AG04450 (cell line): ENCODE measurements around the gene RNF8. TPM values are rescaled to one million over a fixed set of nuclear protein-coding genes. Genes with fewer than 3 reads are reported as not detected.

ENCODE experiments used
- CTCF ChIA-PET: fragments of 300-600, 350-600 bp; formaldehyde crosslinking; extraction: SDS; loops from one replicate; lab custom pipeline; 2022; ENCODE audit warnings: antibody characterized with exemption, inconsistent platforms; lab: Charles Lee
- POLR2A ChIA-PET: fragments of 350-600 bp; formaldehyde crosslinking; extraction: SDS; loops from one replicate; lab custom pipeline; 2021; ENCODE audit warnings: antibody characterized with exemption, inconsistent platforms; lab: Yijun Ruan, JAX
- DNase-seq: peaks from one replicate; pipeline ENCODE4 v3.0.0-alpha.2; 2011; ENCODE audit warnings: low read depth, low spot score
- H3K27ac ChIP-seq: one replicate; pipeline ENCODE4 v1.5.1; 2012; ENCODE audit warnings: low read depth, low read length, control low read depth
- H3K27me3 ChIP-seq: one replicate; pipeline ENCODE4 v1.6.0; 2012; ENCODE audit warnings: low read length; ENCODE audit not compliant: control insufficient read depth, insufficient read depth
- H3K4me3 ChIP-seq: 2 replicates; pipeline ENCODE4 v1.5.1; 2011; ENCODE audit warnings: mild to moderate bottlenecking, low read depth, low read length, control low read depth
- H3K9me3 ChIP-seq: 2 replicates; pipeline ENCODE4 v1.5.1; 2012; ENCODE audit warnings: low read length; ENCODE audit not compliant: control insufficient read depth, insufficient read depth
- polyA plus RNA-seq: library from polyadenylated mRNA; depleted of rRNA; stranded (reverse); fragments of >200 nt; gene quantifications from 2 replicates; pipeline ENCODE4 v1.2.3, GENCODE V29; 2011
- TF ChIP-seq, protein P1 (sequence below): IDR thresholded peaks from 2 replicates; pipeline ENCODE4 v1.5.1; 2011; ENCODE audit warnings: low read depth, low read length, control low read depth, inconsistent platforms

RNF8 gene
- polyA plus RNA-seq, 1 experiment: 26.3 TPM

- no peaks in the 10 kb centered on the region for H3K27me3 ChIP-seq
- peak within 1 kb of the TSS; percentile 90 for H3K4me3 ChIP-seq
- ChIA-PET POLR2A (interaction anchor here (0.5 to 1.0 kb wide), 6 partner anchors 12 to 231 kb away, joined by 3 to 4 read pairs (median 3); no protein-coding TSS in a partner anchor), CTCF (interaction anchor here (0.5 to 1.2 kb wide), 3 partner anchors 107 to 129 kb away, joined by 3 to 10 read pairs (median 3); no protein-coding TSS in a partner anchor)
- H3K27ac ChIP-seq: peak within 1 kb of the TSS; percentile 57
- DNase-seq: peak; percentile 54
- TF ChIP-seq, protein P1, sequence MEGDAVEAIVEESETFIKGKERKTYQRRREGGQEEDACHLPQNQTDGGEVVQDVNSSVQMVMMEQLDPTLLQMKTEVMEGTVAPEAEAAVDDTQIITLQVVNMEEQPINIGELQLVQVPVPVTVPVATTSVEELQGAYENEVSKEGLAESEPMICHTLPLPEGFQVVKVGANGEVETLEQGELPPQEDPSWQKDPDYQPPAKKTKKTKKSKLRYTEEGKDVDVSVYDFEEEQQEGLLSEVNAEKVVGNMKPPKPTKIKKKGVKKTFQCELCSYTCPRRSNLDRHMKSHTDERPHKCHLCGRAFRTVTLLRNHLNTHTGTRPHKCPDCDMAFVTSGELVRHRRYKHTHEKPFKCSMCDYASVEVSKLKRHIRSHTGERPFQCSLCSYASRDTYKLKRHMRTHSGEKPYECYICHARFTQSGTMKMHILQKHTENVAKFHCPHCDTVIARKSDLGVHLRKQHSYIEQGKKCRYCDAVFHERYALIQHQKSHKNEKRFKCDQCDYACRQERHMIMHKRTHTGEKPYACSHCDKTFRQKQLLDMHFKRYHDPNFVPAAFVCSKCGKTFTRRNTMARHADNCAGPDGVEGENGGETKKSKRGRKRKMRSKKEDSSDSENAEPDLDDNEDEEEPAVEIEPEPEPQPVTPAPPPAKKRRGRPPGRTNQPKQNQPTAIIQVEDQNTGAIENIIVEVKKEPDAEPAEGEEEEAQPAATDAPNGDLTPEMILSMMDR: no peak
- no peaks in the 10 kb centered on the region for H3K9me3 ChIP-seq
Measured at GRCh38 chr6:37432916-37433656, 79.3 kb downstream of the RNF8 start, which contains the start of gene CMTR1. Gene CMTR1, plus strand, starts transcription at chr6:37433221. Its CDS starts 2,409 bp downstream, at chr6:37435630.

GRCh38 chr6:37433657-37434271, 80.0 kb downstream of the RNF8 start:
- POLR2A ChIA-PET: interaction anchor here (0.6 to 1.0 kb wide), 2 partner anchors 23 kb away, joined by 3 read pairs; no protein-coding TSS in a partner anchor
- no peaks in the 10 kb centered on the region for H3K27me3 ChIP-seq
- TF ChIP-seq, protein P1: no peak

DNA sequence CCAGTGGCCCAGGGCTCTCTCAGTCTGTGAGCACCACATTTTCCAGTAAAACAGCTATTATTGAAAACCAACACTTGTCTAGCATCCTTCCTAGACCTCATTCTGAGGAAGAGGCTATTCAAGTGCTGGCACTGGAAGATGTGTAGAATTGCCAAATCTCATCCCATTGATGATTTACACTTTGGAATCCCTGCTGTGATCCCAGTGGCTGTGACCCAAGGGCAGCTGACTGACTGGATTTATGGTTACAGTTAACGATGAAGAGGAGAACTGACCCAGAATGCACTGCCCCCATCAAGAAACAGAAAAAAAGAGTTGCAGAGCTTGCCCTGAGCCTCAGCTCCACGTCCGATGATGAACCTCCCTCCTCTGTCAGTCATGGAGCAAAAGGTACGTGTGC, 81.6 kb downstream of the RNF8 start:
- no peak for DNase-seq
- H3K27me3 ChIP-seq: no peaks in the 10 kb centered on the region
- TF ChIP-seq, protein P1: no peak
- ChIA-PET CTCF (no interaction called here), POLR2A (no interaction called here)
- no peak overlapping the region for H3K4me3 ChIP-seq
- H3K9me3 ChIP-seq: no peaks in the 10 kb centered on the region
- H3K27ac ChIP-seq: no peak overlapping the region

More at GRCh38 chr6:37433657-37434271, 80.0 kb downstream of the RNF8 start:
- CTCF ChIA-PET: interaction anchor here (0.5 to 1.2 kb wide), 3 partner anchors 108 to 130 kb away, joined by 3 to 10 read pairs (median 3); no protein-coding TSS in a partner anchor
- DNase-seq: no peak
- H3K9me3 ChIP-seq: no peaks in the 10 kb centered on the region
- H3K27ac ChIP-seq: peak overlapping the region; percentile 57
- H3K4me3 ChIP-seq: peak overlapping the region; percentile 90

- Histone ChIP-seq H3K27me3 (no peaks in the 10 kb centered on the region), H3K9me3 (no peaks in the 10 kb centered on the region), H3K4me3 (no peak overlapping the region), H3K27ac (no peak overlapping the region)
- ChIA-PET POLR2A (no interaction called here), CTCF (no interaction called here)
- DNase-seq: no peak
- TF ChIP-seq, protein P1: no peak
Measured at GRCh38 chr6:37435816-37436215, 82.0 kb downstream of the RNF8 start.
